Tibial artery (tissue), 4 donors: ENCODE measurements around the gene PKHD1.

Source experiments
- DNase-seq, 2 donors: peaks; one replicate each; pipeline ENCODE4 v3.0.0-alpha.2; 2019
- H3K27ac ChIP-seq, 2 donors: fragments of 200-600 bp; sonication (generic) in 1 of 2; 1 replicate in 1 of 2; 2 replicates in 1 of 2; pipeline ENCODE4 v1.5.1; 2018 to 2019; ENCODE audit warnings: mild to moderate bottlenecking in 1 of 2
- H3K27me3 ChIP-seq, 2 donors: fragments of 200-600 bp; sonication (generic) in 1 of 2; one replicate each; pipeline versions ENCODE4 v1.5.1 to v1.6.0; 2016 to 2019
- H3K36me3 ChIP-seq, 3 donors: fragments of 200-600 bp; sonication (generic) in 2 of 3; one replicate each; pipeline ENCODE4 v1.5.1; 2016 to 2019; ENCODE audit warnings: mild to moderate bottlenecking in 2 of 3
- H3K4me1 ChIP-seq, 4 donors: fragments of 200-600 bp; sonication (generic) in 2 of 4; 1 replicate in 3 of 4; 2 replicates in 1 of 4; pipeline ENCODE4 v1.5.1; 2016 to 2019
- H3K4me3 ChIP-seq, 2 donors: fragments of 200-600 bp; sonication (generic) in 1 of 2; 1 replicate in 1 of 2; 2 replicates in 1 of 2; pipeline ENCODE4 v1.5.1; 2018 to 2019; ENCODE audit warnings: mild to moderate bottlenecking in 2 of 2
- H3K9me3 ChIP-seq, 3 donors: fragments of 200-600 bp; sonication (generic) in 1 of 3; one replicate each; pipeline ENCODE4 v1.5.1; 2016 to 2019
- CTCF ChIP-seq, 2 experiments: fragments of 200-600 bp in 1 of 2; fragments of 450-650 bp in 1 of 2; IDR thresholded peaks; one replicate each; pipeline ENCODE4 v1.5.1; 2017 to 2019; ENCODE audit warnings: antibody characterized with exemption in 2 of 2, mild to moderate bottlenecking in 1 of 2, moderate library complexity in 1 of 2
- intact Hi-C: fragments of 100-400 bp; cut with DNase I; formaldehyde crosslinking; loops from one replicate; pipeline ENCODE4 v1.15.0; 2023; ENCODE audit warnings: low total_unique reads

Gene PKHD1

GRCh38 chr6:51585264-51585663, 502.1 kb downstream of the PKHD1 start:
- H3K36me3 ChIP-seq = no peaks in the 10 kb centered on the region
- intact Hi-C loops = no loop called here
- no peak overlapping the region for H3K4me3 ChIP-seq
- DNase-seq = no peak
- no peak for TF ChIP-seq CTCF (IDR thresholded peaks at IDR 0.05)
- H3K4me1 ChIP-seq = no peaks in the 10 kb centered on the region
- no peaks in the 10 kb centered on the region for H3K9me3 ChIP-seq
- no peak overlapping the region for H3K27ac ChIP-seq
- no peaks in the 10 kb centered on the region for H3K27me3 ChIP-seq

DNA sequence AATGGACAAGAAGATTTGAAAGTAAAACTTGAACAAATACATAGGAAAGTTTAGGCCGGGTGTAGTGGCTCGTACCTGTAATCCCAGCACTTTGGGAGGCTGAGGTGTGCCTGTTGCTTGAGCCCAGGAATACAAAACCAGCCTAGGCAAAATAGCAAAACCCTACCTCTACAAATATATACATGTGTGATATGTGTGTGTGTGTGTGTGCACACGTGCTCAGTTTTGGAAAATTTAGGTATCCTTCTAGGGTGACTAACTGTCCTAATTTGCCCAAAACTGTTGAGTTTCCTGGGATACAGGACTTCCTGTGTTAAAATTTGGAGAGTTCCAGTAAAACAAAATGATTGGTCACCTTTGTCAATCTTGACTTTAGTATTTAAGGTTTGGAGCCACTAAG, 503.2 kb downstream of the PKHD1 start:
- Histone ChIP-seq H3K27ac (no peak overlapping the region), H3K9me3 (no peaks in the 10 kb centered on the region), H3K27me3 (no peaks in the 10 kb centered on the region), H3K4me3 (no peak overlapping the region), H3K36me3 (no peaks in the 10 kb centered on the region), H3K4me1 (no peaks in the 10 kb centered on the region)
- no peak for TF ChIP-seq CTCF (IDR thresholded peaks at IDR 0.05)
- DNase-seq = no peak
- intact Hi-C loops = no loop called here

DNA sequence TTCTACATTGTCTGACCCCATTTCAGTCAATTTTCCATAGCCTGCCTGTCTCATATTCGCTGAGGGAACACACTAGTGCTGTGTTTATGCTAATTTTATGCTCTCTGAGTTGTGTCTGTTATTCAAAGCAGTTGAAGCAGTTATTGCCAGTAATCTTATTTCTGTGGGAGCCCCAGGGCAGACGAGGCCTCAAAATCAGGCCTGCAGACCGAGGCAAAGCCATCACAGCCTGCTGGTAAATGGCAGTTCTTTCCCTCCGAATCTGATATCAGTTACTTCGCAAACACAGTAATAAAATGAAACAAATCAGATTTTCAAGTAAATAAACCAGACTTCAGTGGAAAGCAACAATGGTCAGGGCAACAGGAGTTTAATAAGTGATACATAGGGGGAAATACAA, 508.4 kb downstream of the PKHD1 start:
- DNase-seq = no peak
- TF ChIP-seq CTCF (IDR thresholded peaks at IDR 0.05) = no peak
- Histone ChIP-seq H3K4me3 (no peak overlapping the region), H3K36me3 (no peaks in the 10 kb centered on the region), H3K4me1 (no peaks in the 10 kb centered on the region), H3K27me3 (no peaks in the 10 kb centered on the region), H3K9me3 (no peaks in the 10 kb centered on the region), H3K27ac (no peak overlapping the region)
- intact Hi-C loops = no loop called here

- H3K36me3 ChIP-seq = no peaks in the 10 kb centered on the region
- intact Hi-C loops = no loop called here
- H3K9me3 ChIP-seq = no peaks in the 10 kb centered on the region
- H3K27ac ChIP-seq = no peak overlapping the region
- no peak for DNase-seq
- no peaks in the 10 kb centered on the region for H3K27me3 ChIP-seq
- H3K4me1 ChIP-seq = no peaks in the 10 kb centered on the region
- no peak overlapping the region for H3K4me3 ChIP-seq
- no peak for TF ChIP-seq CTCF (IDR thresholded peaks at IDR 0.05)
These were observed 509.1 kb downstream of the PKHD1 start for GRCh38 chr6:51578362-51578761.

- Histone ChIP-seq H3K9me3 (no peaks in the 10 kb centered on the region), H3K4me1 (no peaks in the 10 kb centered on the region), H3K36me3 (no peaks in the 10 kb centered on the region), H3K4me3 (no peak overlapping the region), H3K27me3 (no peaks in the 10 kb centered on the region), H3K27ac (no peak overlapping the region)
- intact Hi-C loops = no loop called here
- no peak for DNase-seq
- no peak for TF ChIP-seq CTCF (IDR thresholded peaks at IDR 0.05)
These were observed 513.4 kb downstream of the PKHD1 start for GRCh38 chr6:51574040-51574439.

GRCh38 chr6:51571168-51571567, 516.2 kb downstream of the PKHD1 start:
- Histone ChIP-seq H3K36me3 (no peaks in the 10 kb centered on the region), H3K27ac (no peak overlapping the region), H3K9me3 (no peaks in the 10 kb centered on the region), H3K4me1 (no peaks in the 10 kb centered on the region), H3K4me3 (no peak overlapping the region), H3K27me3 (no peaks in the 10 kb centered on the region)
- intact Hi-C loops = no loop called here
- no peak for TF ChIP-seq CTCF (IDR thresholded peaks at IDR 0.05)
- DNase-seq = no peak
